ENCODE results near the gene GNPAT. TPM values are rescaled to one million over a fixed set of nuclear protein-coding genes. Genes with fewer than 3 reads are reported as not detected.

The GNPAT gene
- total RNA-seq, 2 donors from 2014 or later, result 30.8 to 53.2 TPM

- Histone ChIP-seq H3K9me3 (no peaks in the 10 kb centered on the region), H3K4me1 (peaks cover 0 to 37% of the 10 kb centered on the region in 2 donors), H3K27ac (no peak overlapping the region), H3K36me3 (peaks cover 26% of the 10 kb centered on the region), H3K4me3 (no peak overlapping the region), H3K27me3 (no peaks in the 10 kb centered on the region)
- no peak for TF ChIP-seq CTCF (IDR thresholded peaks at IDR 0.05)
- DNase-seq (ENCODE audit: low spot score), result no peak
Measured at GRCh38 chr1:231238298-231238697, 2.7 kb upstream of the GNPAT start.

GRCh38 chr1:231240531-231240882, 505 bp upstream of the GNPAT start:
- H3K4me3 ChIP-seq, result peak overlapping the region; percentile 66 to 77
- no peaks in the 10 kb centered on the region for H3K27me3 ChIP-seq
- no peak for TF ChIP-seq CTCF (IDR thresholded peaks at IDR 0.05)
- peaks cover 26% of the 10 kb centered on the region for H3K36me3 ChIP-seq
- H3K9me3 ChIP-seq, result no peaks in the 10 kb centered on the region
- H3K27ac ChIP-seq, result peak overlapping the region; percentile 77 to 89
- H3K4me1 ChIP-seq, result peaks cover 0 to 39% of the 10 kb centered on the region in 2 donors
- DNase-seq (ENCODE audit: low spot score), result no peak

GRCh38 chr1:231241750-231242149, 738 bp downstream of the GNPAT start:
- no peaks in the 10 kb centered on the region for H3K9me3 ChIP-seq
- no peak for TF ChIP-seq CTCF (IDR thresholded peaks at IDR 0.05)
- peaks cover 0 to 34% of the 10 kb centered on the region in 2 donors for H3K4me1 ChIP-seq
- no peaks in the 10 kb centered on the region for H3K27me3 ChIP-seq
- H3K4me3 ChIP-seq, result peak overlapping the region; percentile 66 to 77
- DNase-seq (ENCODE audit: low spot score), result no peak
- peaks cover 23% of the 10 kb centered on the region for H3K36me3 ChIP-seq
- peak overlapping the region; percentile 77 to 89 for H3K27ac ChIP-seq

GRCh38 chr1:231242516-231243198, 1.6 kb downstream of the GNPAT start:
- H3K4me3 ChIP-seq, result peak overlapping the region in 1 of 2 donors; percentile 66

GRCh38 chr1:231248778-231249177, 7.8 kb downstream of the GNPAT start:
- Histone ChIP-seq H3K27me3 (no peaks in the 10 kb centered on the region), H3K27ac (no peak overlapping the region), H3K9me3 (no peaks in the 10 kb centered on the region), H3K4me3 (no peak overlapping the region), H3K36me3 (peaks cover 26% of the 10 kb centered on the region), H3K4me1 (no peaks in the 10 kb centered on the region)
- DNase-seq (ENCODE audit: low spot score), result no peak
- no peak for TF ChIP-seq CTCF (IDR thresholded peaks at IDR 0.05)

More at GRCh38 chr1:231242516-231243198, 1.6 kb downstream of the GNPAT start:
- no peak for TF ChIP-seq CTCF (IDR thresholded peaks at IDR 0.05)
- Histone ChIP-seq H3K4me1 (peaks cover 0 to 31% of the 10 kb centered on the region in 2 donors), H3K9me3 (no peaks in the 10 kb centered on the region), H3K36me3 (peaks cover 14% of the 10 kb centered on the region), H3K27me3 (no peaks in the 10 kb centered on the region), H3K27ac (no peak overlapping the region)
- no peak for DNase-seq (ENCODE audit: low spot score)

- Histone ChIP-seq H3K4me1 (no peaks in the 10 kb centered on the region), H3K36me3 (peaks cover 42% of the 10 kb centered on the region), H3K9me3 (no peaks in the 10 kb centered on the region), H3K27ac (no peak overlapping the region), H3K27me3 (no peaks in the 10 kb centered on the region), H3K4me3 (no peak overlapping the region)
- DNase-seq (ENCODE audit: low spot score), result no peak
- no peak for TF ChIP-seq CTCF (IDR thresholded peaks at IDR 0.05)
Measured at GRCh38 chr1:231252336-231252735, 11.3 kb downstream of the GNPAT start.

Measured in right atrium auricular region (tissue), 2 donors.